Testis (tissue), 3 donors: ENCODE measurements around the gene RABGAP1L. TPM values are rescaled to one million over a fixed set of nuclear protein-coding genes. Genes with fewer than 3 reads are reported as not detected.

Source experiments
- DNase-seq: peaks from one replicate; pipeline ENCODE4 v3.0.0-alpha.2; 2019
- H3K27ac ChIP-seq, 2 donors: fragments of 200-600 bp; sonication (generic); one replicate each; pipeline ENCODE4 v1.5.1; 2019
- H3K27me3 ChIP-seq: fragments of 200-600 bp; sonication (generic); one replicate; pipeline ENCODE4 v1.5.1; 2019
- H3K36me3 ChIP-seq: fragments of 200-600 bp; sonication (generic); one replicate; pipeline ENCODE4 v1.5.1; 2017; ENCODE audit warnings: low read depth; ENCODE audit errors: missing control alignments
- H3K4me1 ChIP-seq: fragments of 200-600 bp; sonication (generic); one replicate; pipeline ENCODE4 v1.5.1; 2019
- H3K4me3 ChIP-seq, 2 donors: fragments of 200-600 bp; sonication (generic); one replicate each; pipeline ENCODE4 v1.5.1; 2017 to 2019
- H3K9me3 ChIP-seq: fragments of 200-600 bp; sonication (generic); one replicate; pipeline ENCODE4 v1.5.1; 2017
- CTCF ChIP-seq, 3 experiments: fragments of 450-650 bp in 2 of 3; fragments of 200-600 bp in 1 of 3; sonication (generic) in 1 of 3; IDR thresholded peaks; one replicate each; pipeline ENCODE4 v1.5.1; 2016 to 2019; ENCODE audit warnings: antibody characterized with exemption in 3 of 3, mild to moderate bottlenecking in 2 of 3, moderate library complexity in 1 of 3
- POLR2A ChIP-seq: fragments of 450-650 bp; IDR thresholded peaks from one replicate; pipeline ENCODE4 v1.6.1; 2017; ENCODE audit warnings: antibody characterized with exemption, mild to moderate bottlenecking, moderate library complexity
- WGBS, 2 donors: methylation state at CpG; one replicate each; pipeline ENCODE4 v1.1.5; 2018; 5-methylcytosine and 5-hydroxymethylcytosine counted together
- intact Hi-C: fragments of 100-400 bp; cut with DNase I; formaldehyde crosslinking; loops from one replicate; pipeline ENCODE4 v1.15.1; 2023; ENCODE audit warnings: low total_unique reads
- polyA plus RNA-seq: library from polyadenylated mRNA; stranded (reverse); fragments of 350-450 nt; fragmentation: Illumina TruSeq; extraction: RNeasy Lipid Tissue Mini Kit (QIAGEN cat#74804); gene quantifications from one replicate; pipeline ENCODE4 v1.2.3, GENCODE V29; 2014; ENCODE audit warnings: low read depth, low replicate concordance; ENCODE audit not compliant: insufficient read depth
- total RNA-seq, 2 donors: library from RNA; depleted of rRNA; stranded (reverse); fragments of >200 nt; gene quantifications; one replicate each; pipeline ENCODE4 v1.2.3, GENCODE V29; 2016

The RABGAP1L gene
- total and polyA plus RNA-seq, 3 donors from 2014 or later: 40.5 to 53.1 (median 49.5) TPM

DNA sequence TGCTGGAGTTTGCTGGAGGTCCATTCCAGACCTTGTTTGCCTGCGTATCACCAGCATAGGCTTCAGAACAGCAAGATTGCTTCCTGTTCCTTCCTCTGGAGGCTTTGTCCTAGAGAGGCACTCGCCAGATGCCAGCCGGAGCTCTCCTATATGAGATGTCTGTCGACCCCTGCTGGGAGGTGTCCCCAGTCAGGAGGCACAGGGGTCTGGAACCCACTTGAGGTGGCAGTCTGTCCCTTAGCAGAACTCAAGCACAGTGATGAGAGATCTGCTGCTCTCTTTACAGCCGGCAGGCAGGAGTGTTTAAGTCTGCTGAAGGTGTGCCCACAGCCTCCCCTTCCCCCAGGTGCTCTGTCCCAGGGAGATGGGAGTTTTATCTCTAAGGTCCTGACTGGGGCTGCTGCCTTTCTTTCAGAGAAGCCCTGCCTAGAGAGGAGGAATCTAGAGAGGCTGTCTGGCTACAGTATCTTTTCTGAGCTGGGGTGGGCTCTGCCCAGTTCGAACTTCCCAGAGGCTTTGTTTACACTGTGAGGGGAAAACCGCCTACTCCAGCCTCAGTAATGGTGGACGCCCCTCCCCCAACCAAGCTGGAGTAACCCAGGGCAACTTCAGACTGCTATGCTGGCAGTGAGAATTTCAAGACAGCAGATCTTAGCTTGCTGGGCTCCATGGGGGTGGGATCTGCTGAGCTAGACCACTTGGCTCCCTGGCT, 493.4 kb downstream of the RABGAP1L start:
- DNase-seq: no peak
- H3K27ac ChIP-seq: no peak overlapping the region
- no peaks in the 10 kb centered on the region for H3K9me3 ChIP-seq
- peaks cover 10% of the 10 kb centered on the region for H3K4me1 ChIP-seq
- WGBS, 2 donors: 72 to 88% methylated on average over 3 to 8 of the region's 8 CpGs
- no peaks in the 10 kb centered on the region for H3K27me3 ChIP-seq
- no peak for TF ChIP-seq CTCF (IDR thresholded peaks at IDR 0.05)
- TF ChIP-seq POLR2A: no peak
- intact Hi-C loops: no loop called here
- H3K36me3 ChIP-seq: no peaks in the 10 kb centered on the region
- H3K4me3 ChIP-seq: no peak overlapping the region

DNA sequence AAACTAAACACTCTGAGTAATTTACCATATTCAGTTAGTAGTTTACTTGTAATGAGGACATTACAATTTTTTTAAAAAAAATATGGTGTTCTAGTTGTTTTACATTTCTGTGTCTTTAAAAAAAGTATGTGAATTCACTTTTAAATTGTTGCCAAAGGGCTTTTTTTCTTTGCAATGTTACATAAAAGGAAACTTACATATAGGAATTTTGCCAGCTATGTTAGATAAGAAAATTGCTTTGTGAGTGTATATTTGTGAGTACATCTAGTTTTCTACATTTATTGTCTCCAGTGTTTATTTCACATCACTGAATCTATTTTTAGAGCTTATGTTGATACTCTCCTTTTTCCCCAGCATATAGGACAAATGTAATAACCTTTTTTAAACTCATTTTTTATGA, 495.2 kb downstream of the RABGAP1L start:
- H3K9me3 ChIP-seq: no peaks in the 10 kb centered on the region
- TF ChIP-seq POLR2A: no peak
- TF ChIP-seq CTCF (IDR thresholded peaks at IDR 0.05): no peak
- H3K27me3 ChIP-seq: no peaks in the 10 kb centered on the region
- DNase-seq: no peak
- H3K4me3 ChIP-seq: no peak overlapping the region
- H3K36me3 ChIP-seq: no peaks in the 10 kb centered on the region
- H3K27ac ChIP-seq: no peak overlapping the region
- peaks cover 10% of the 10 kb centered on the region for H3K4me1 ChIP-seq
- intact Hi-C loops: no loop called here

DNA sequence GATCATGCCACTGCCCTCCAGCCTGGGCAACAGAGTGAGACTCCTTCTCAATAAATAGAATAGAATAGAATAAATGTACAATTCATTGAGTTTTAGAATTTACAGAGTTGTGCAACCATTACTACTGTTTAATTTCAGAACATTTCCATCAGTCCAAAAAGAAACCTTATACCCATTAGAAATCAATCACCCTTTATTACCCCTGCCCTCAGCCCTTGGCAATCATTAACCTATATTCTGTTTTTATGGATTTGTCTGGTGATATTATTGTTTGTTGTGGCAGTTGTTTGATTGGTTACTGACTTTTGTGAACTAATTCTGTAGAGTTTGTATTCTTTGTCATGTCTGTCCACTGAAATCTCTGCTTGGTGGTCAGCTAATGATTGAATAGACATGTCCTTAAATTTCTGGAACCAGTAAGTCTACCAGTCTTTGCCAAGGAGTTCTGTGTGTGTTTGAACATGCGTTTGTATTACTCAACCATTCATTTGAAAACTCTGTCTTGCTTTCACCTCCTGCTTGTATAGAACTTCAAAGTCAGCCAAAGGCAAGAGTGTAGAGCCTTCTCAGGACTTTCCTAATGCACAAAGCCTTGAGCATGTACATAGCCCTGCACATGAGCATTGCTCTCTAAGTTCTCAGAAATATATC, 497.2 kb downstream of the RABGAP1L start:
- WGBS, 2 donors: 94% methylated on average over 1 of the region's 1 CpG
- intact Hi-C loops: no loop called here
- Histone ChIP-seq H3K27me3 (no peaks in the 10 kb centered on the region), H3K36me3 (no peaks in the 10 kb centered on the region), H3K27ac (no peak overlapping the region), H3K9me3 (no peaks in the 10 kb centered on the region), H3K4me1 (peaks cover 10% of the 10 kb centered on the region), H3K4me3 (no peak overlapping the region)
- DNase-seq: no peak
- no peak for TF ChIP-seq CTCF (IDR thresholded peaks at IDR 0.05)
- no peak for TF ChIP-seq POLR2A

- Histone ChIP-seq H3K4me3 (no peak overlapping the region), H3K4me1 (peaks cover 10% of the 10 kb centered on the region), H3K9me3 (no peaks in the 10 kb centered on the region), H3K27me3 (no peaks in the 10 kb centered on the region), H3K27ac (no peak overlapping the region), H3K36me3 (no peaks in the 10 kb centered on the region)
- no peak for DNase-seq
- TF ChIP-seq CTCF (IDR thresholded peaks at IDR 0.05): no peak
- TF ChIP-seq POLR2A: no peak
- intact Hi-C loops: no loop called here
Measured at GRCh38 chr1:174657411-174657810, 498.1 kb downstream of the RABGAP1L start.

- Histone ChIP-seq H3K36me3 (no peaks in the 10 kb centered on the region), H3K4me1 (peaks cover 10% of the 10 kb centered on the region), H3K27me3 (no peaks in the 10 kb centered on the region), H3K27ac (no peak overlapping the region), H3K4me3 (no peak overlapping the region), H3K9me3 (no peaks in the 10 kb centered on the region)
- DNase-seq: no peak
- no peak for TF ChIP-seq POLR2A
- TF ChIP-seq CTCF (IDR thresholded peaks at IDR 0.05): no peak
- intact Hi-C loops: no loop called here
- WGBS, 2 donors: 50 to 52% methylated on average over 1 of the region's 1 CpG
Measured at GRCh38 chr1:174657893-174658292, 498.6 kb downstream of the RABGAP1L start.
